ENCODE measurements around the gene LEKR1.
"Not testable (repeated sequence)": the region's sequence is repeated elsewhere in the genome, so short reads cannot be mapped to it uniquely, and the experiment has no call there.

LEKR1 gene

DNA sequence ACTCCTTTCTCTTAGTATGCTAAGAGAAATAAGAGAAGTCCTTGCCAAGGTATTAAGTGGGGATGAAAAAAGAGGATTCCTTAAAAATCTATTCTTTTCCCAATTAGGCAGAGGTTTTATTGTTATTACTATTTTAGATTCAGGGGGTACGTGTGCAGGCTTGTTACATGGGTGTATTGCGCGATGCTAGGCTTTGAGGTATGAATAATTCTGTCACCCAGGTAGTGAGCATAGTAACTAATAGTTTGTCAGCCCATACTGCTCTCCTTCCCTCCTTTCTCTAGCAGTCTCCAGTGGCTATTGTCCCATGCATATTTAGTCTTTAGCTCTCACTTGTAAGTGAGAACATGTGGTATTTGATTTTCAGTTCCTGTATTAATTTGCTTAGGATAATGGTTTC lies 83.9 kb downstream of the LEKR1 start:
- FAIRE-seq, result no peak

DNA sequence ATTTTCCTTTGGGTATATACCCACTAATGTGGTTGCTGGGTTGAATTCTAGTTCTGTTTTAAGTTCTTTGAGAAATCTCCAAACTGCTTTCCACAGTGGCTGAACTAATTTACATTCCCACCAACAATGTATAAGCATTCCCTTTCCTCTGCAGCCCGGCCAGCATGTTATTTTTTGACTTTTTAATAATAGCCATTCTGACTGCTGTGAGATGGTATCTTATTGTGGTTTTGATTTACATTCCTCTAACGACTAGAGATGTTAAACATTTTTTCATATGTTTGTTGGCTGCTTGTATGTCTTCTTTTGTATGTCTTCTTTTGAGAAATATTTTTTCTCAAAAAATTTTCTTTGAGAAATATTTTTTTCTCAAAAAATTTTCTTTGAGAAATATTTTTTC lies 84.7 kb downstream of the LEKR1 start:
- FAIRE-seq, result not testable (repeated sequence)

DNA sequence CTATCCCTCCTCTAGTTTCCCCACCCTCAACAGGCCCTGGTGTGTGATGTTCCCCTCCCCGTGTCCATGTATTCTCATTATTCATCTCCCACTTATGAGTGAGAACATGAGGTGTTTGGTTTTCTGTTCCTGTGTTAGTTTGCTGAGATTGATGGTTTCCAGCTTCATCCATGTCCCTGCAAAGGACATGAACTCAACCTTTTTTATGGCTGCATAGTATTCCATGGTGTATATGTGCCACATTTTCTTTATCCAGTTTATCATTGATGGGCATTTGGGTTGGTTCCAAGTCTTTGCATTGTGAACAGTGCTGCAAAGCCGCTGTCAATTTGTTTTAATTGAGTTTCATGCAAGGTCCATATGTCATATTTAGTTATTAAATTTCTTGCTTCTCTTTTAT lies 88.1 kb downstream of the LEKR1 start:
- FAIRE-seq, result not testable (repeated sequence)

DNA sequence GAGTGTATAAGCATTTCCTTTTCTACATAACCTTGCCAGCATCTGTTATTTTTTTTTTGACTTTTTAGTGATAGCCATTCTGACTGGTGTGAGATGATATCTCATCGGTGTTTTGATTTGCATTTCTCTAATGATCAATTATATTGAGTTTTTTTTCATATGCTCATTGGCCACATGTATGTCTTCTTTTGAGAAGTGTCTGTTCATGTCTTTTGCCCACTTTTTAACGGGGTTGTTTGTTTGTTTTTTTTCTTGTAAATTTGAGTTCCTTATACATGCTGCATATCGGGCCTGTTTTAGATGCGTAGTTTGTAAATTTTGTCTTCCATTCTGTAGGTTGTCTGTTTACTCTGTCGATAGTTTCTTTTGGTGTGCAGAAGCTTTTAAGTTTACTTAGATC lies 89.2 kb downstream of the LEKR1 start:
- FAIRE-seq, result no peak

DNA sequence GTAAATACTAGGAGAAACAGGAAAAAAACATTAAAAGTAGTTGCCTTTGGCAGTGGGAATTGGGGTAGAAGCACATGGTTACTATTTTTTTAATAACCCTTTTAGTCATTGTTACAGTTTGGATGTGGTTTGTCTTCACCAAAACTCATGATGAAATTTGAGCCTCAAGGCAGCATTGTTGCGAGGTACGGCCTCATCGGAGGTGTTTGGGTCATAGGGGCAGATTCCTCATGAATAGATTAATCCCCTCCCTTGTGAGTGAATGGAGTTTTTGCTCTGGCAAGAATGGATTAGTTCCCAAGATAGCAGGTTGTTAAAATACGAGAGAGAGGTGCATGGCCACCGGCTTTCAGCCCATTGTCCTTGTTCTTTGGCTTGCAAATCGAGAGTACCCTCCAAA lies 92.6 kb downstream of the LEKR1 start:
- FAIRE-seq, result no peak

DNA sequence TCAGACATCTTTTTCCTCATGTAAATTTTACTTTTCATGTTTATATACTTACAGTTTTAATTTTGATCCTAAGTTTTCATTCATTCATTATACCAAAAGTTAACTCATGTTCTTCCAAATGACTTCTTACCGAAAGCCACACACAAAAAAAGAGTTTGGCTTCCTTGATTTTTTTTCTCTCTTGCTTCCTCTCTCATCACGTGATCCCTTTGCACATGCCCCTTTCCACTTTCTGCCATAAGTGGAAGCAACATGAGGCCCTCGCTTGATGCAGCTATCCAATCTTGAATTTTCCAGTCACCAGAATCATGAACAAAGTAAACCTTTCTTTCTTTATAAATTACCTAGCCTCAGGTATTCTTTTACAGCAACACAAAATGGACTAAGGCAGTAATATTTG lies 93.7 kb downstream of the LEKR1 start:
- no peak for FAIRE-seq

DNA sequence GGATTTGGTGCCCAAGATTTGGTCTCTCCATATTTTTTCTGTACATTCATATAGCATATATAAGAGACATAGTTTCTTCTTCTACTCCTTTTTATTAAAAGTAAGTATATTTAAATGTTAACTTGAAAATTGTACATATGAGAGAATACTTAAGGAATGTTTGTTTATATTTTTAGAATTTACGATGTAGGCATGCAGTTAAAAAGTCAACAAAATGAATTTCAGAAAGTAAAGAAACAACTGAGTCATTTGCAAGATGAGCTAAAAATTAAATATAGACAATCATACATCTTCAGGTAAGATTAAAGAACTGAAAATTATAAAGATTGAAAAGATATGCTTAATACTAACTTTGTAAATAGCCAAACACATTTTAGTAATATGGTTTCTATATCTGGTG lies 94.2 kb downstream of the LEKR1 start:
- no peak for FAIRE-seq

DNA sequence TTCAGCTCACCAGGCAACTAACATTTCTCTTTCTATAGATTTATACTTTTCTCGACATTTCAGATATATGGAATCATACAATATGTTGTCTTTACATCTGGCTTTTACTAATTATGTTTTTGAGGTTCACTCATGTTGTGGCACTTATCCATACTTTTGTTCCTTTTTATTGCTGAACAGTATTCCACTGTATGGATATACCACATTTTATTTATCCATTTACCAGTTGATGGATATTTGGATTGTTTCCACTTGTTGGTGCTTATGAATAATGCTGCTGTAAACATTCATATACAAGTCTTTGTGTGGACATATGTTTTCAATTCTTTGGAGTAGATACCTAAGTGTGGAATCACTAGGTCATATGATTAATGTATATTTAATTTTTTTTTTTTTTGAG lies 97.2 kb downstream of the LEKR1 start:
- FAIRE-seq, result no peak

DNA sequence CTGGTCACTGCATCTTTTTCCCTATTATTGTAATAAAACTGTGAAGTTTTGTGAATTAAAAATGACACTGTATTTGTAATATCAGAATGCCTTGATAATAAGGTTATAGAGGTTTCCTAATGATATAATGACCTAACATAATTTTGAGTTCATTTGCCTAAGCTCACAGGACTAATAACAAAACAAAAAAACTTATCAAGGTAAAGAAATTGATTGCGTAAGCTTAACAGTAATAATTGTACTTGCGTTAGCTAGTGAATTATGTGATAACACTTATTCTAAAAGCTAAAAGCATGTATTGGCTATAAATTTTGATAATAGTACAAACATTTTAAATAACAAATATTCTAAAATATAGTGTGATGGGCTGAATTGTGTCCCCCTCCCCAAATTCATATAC lies 112.6 kb downstream of the LEKR1 start:
- FAIRE-seq, result no peak

DNA sequence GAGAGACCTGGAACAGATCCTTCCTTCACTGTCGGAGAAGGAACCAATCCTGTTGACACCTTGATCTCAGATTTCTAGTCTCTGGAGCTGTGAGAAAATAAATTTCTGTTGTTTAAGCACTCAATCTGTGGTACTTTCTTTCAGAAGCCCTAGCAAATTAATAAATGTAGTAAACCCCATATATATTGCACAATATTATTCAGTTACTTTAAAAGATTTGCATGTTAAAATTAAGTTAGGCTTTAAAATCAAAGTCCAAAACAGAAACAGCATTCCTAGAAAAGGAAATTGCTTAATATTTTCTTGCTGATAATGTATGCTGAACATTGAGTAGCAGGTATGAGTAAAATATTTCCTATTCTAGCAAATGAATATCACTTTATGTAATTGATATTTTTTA lies 113.2 kb downstream of the LEKR1 start:
- FAIRE-seq, result no peak

DNA sequence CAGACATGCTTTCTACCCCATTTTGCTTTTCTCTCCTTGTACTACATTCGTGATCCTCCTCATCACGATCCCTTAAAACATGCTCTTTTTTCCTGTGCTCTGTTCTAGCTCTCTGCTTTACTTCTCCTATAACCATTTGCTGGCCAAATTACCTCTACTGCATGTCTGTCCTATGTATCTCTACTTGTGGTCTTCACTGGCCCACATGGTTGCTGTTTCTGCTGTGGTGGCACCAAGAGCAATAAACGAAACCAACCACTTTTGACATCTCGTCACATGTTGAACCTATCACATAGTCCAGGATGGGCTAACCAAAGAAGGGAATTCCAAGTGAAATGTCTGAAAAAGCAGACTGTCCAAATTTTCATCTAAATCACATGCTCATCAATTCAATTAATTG lies 115.2 kb downstream of the LEKR1 start:
- no peak for FAIRE-seq

DNA sequence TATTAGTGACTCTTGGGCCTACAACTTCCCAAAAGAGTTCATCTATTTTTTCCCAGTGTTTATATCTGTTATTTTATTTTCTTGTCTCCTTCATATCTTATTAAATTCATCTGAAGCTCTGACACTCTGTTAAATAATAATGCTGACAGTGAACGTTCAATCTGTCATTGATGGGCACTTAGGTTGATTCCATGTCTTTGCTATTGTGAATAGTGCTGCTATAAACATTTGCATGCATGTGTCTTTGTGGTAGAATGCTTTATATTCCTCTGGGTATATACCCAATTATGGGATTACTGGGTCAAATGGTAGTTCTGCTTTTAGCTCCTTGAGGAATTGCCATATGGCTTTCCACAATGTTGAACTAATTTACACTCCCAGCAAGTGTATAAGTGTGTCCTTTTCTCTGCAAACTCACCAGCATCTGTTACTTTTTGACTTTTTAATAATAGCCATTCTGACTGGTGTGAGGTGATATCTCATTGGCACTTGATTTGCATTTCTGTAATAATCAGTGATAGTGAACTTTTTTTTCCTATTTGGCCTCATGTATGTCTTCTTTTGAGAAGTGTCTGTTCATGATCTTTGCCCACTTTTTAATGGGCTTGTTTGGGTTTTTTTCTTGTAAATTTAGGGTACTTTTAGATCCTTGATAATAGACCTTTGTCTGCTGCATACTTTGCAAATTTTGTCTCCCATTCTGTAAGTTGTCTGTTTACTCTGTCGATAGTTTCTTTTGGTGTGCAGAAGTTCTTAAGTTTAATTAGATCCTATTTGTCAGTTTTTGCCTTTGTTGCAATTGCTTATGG lies 122.5 kb downstream of the LEKR1 start:
- FAIRE-seq, result no peak

DNA sequence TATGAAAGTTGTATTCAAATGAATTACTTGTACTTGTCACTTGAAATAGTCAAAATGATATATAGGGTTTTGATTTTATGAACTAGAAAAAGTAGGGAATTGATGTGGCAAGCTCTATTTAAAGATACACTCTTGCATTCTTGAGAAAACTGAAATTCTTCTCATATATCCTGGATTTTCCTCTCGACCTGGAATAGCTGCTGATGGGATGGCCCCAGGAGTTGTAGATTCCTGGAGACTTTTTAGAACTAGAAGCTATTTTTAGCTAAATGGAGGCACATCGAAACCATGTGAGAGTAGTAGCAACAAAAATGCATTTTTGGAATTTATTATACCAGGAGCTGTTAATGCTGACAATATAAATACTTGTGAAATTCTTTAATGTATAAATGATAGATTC lies 125.9 kb downstream of the LEKR1 start:
- no peak for FAIRE-seq

DNA sequence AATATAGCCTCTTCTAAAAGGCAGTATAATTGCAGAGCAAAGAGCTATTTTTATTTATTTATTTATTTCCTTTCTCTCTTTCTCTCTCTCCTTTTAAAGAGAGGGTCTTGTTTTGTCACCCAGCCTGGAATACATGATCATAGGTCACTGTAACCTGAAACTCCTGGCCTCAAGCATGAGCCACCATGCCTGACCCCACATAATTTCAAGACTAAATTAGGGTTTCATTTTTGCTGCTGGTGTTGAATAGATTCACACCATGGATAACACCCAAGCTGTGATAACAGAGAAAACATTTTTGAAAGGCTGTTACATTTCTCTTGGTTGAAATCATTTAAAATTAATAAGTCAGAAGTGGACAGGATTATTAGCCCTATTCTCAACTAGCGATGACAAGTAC lies 131.6 kb downstream of the LEKR1 start:
- FAIRE-seq, result no peak

DNA sequence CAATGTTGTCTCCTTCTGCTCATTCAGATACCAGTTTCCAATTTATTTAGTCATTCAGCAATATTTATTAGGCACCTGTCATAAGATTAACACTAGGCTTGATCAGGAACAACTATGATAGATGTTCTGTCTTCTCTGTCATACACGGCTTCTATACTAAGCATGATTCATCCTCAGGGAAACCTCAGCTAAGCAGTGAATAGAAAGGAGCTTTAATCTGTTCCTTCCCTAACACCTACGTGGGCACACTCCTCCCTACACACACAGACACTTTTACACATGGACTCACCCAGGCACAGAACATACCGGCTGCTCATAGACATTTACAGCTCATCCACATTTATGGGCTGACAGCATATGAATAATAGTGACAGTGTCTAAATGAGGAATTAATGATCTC lies 136.9 kb downstream of the LEKR1 start:
- FAIRE-seq, result no peak

DNA sequence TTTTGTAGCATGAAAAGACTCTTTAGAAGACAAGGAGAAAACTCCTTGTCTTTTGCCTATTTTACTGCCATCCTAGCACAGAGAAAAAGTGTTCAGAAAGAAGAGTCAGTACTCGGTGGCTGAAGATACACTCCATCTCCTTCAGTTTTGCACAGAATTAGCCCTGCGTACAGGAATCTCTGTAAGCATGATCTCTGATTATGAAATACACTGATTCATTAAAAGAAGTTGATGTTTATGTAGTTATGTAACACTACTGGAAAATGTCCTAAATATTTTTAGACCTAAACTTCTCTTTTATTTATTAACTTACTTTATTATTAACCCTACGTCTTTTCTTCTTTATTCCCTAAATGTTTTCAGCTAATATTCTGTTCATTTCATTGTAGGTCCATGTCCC lies 138.4 kb downstream of the LEKR1 start:
- no peak for FAIRE-seq

DNA sequence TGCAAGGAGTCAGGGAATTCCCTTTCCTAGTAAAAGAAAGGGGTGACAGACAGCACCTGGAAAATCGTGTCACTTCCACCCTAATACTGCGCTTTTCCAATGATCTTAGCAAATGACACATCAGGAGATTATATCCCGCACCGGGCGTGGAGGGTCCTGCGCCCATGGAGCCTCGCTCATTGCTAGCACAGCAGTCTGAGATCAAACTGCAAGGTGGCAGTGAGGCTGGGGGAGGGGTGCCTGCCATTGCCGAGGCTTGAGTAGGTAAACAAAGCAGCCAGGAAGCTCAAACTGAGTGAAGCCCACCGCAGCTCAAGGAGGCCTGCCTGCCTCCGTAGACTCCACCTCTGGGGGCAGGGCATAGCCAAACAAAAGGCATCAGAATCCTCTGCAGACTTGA lies 140.2 kb downstream of the LEKR1 start:
- FAIRE-seq, result not testable (repeated sequence)

DNA sequence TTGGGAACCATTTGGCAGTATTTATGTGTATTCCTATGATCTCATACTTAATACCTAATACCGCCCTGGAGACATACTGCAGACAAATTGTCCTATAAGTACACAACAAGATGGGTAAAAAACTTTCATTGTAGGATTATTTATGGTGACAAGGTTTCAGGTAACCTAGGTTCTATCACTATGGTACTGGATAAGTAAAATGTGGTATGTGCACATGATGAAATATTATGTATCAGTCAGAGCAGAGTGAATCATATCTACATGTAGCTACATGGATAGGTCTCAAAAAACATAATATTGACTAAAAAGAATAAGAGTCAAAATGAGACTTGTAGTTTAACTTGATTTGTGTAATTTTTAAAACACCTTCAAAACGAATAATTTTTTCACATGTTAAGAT lies 147.8 kb downstream of the LEKR1 start:
- no peak for FAIRE-seq

DNA sequence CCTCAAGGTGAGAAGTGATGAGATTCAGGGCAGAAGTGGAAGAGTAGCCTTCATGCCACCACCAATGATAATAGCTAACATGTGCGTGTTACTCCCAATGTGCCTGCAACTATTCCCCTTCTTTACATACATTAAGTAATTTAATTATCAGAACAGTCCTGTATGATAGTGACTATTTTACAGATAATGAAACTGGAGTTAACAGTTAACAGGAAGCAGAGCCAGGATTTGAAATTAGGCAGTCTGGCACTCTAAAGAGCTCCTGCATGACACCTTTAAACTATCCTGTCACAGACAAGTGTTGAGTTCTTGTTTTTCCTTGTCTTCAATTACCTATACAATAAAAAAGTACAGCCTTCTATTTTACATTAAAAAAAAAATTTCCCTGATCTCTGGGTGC lies 148.8 kb downstream of the LEKR1 start:
- FAIRE-seq, result no peak

DNA sequence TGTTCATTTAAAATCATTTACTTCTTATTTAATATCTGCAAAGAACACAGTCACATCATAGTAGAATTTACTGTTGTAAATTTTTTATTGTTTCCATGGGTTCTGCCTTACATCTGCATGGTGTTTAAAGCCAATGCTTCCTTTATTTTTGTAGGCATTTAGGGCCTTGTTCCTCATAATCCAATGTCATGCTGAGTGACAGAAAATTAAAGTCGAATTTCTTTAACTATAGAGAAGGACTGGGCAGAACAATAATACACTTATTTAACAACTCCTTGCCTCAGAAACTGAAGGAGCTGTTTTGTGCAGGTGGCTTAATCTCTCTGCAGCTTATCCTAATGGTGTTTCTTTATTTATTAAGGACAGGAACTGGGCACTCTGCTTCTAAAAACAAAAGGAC lies 149.6 kb downstream of the LEKR1 start:
- no peak for FAIRE-seq

DNA sequence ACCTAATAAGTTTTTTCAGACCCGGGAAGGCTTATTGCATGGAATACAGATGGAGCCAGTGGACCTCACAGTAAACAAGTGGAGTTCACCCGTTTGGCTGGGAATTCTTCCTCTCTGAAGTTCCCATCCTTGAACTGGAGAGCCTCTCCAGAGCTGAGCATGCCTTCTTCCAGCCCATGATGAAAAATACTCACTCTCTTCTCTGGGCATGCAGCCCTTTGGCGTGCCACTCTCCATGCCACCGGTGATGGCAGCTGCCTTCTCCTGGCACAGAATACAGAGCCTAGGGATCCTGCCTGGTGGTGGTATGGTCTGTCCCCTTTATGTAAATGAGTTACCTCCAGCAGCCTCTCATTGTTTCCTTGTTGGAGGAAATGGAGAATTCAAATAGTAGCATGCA lies 150.8 kb downstream of the LEKR1 start:
- FAIRE-seq, result no peak

DNA sequence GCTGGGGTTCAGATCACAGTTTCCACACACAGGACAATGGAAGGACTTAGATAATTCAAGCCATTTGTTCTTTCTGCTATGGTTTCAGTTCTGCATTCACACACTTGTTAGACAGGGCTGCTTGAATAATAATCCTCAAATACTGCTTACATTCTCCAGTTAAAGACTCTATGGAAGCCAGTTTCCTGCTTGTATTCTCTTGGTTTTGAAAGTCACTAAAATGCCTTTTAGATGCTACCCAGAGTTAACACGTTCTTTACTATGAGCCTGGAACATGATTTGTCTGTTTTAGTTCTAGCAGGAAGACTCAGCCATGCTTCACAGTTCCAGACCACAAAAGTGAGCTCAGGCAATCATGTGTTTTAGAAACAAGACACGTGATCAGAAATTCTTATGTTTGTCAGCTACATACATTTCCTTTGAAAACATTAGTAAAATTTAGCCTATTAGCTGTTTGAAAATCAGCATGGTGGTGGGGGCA lies 152.4 kb downstream of the LEKR1 start:
- FAIRE-seq, result no peak

DNA sequence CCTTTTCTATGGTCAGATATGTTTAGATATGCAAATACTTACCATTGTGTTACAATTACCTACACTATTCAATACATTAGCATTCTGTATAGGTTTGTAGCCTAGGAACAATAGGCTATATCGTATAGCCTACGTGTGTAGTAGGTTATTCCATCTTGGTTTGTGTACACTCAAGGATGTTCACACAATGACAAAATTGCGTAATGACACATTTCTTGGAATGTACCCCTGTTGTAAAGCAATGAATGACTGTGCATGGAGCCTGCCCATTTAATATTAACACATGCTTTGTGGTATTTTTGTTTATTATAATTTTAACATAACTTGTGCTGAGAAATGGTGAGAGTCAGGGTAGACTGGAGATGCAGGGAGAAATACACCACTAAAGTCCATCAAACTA lies 154.9 kb downstream of the LEKR1 start:
- no peak for FAIRE-seq

DNA sequence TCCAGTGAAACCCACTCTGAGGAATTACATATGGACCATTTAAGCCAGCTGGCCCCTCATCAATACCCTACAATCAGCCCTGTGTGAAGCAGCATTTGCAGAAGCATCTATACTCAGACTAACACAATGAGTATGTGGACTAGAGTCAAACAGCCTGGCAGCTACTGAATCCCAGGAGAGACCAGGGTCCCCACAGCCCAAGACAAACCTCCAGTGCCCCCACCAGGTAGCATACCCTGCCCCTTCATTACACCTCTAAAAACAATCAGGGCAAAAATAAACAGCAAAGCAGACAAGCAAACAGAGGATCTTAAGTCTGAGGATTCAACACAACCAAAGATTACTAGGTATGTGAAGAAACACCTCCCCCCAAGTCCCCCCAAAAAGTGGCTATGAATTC lies 157.4 kb downstream of the LEKR1 start:
- FAIRE-seq, result no peak

DNA sequence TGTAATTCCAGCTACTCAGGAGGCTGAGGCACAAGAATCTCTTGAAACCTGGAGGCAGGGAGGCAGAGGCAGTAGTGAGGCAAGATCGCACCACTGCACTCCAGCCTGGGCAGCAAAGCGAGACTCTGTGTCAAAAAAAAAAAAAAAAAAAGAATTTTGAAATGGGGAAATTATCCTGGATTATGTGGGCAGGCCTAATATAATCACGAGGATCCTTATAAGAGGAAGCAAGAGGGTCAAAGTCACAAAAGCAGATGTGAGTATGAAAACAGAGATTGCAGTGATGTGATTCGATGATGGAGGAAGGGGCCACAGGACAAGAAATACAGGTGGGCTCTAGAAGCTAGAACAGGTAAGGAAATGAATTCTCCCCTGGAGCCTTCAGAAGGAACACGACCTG lies 159.6 kb downstream of the LEKR1 start:
- FAIRE-seq, result no peak
